CD4-positive, alpha-beta T cell (primary cell): ENCODE measurements around the gene CD8A. TPM values are rescaled to one million over a fixed set of nuclear protein-coding genes. Genes with fewer than 3 reads are reported as not detected.

Experiments
- ATAC-seq: fragments of 200-7000 bp; cut with Tn5 transposase; one replicate; pipeline ENCODE4 v1.10.0; 2022; ENCODE audit warnings: mild to moderate bottlenecking; ENCODE audit not compliant: poor library complexity
- CTCF ChIA-PET: fragments of 350-600 bp; sonication (Branson Sonifier 250); formaldehyde crosslinking; loops from one replicate; lab custom pipeline; 2021; ENCODE audit warnings: antibody characterized with exemption, inconsistent platforms; lab: Charles Lee
- POLR2A ChIA-PET: fragments of 350-600 bp; sonication (Branson Sonifier 250); formaldehyde crosslinking; loops from one replicate; lab custom pipeline; 2021; ENCODE audit warnings: antibody characterized with exemption, inconsistent platforms; lab: Charles Lee
- DNase-seq, 14 experiments: peaks; one replicate each; pipeline ENCODE4 v3.0.0-alpha.2; 2013 to 2020; ENCODE audit warnings: mixed read lengths in 2 of 14
- H3K27ac ChIP-seq, 2 donors: one replicate each; pipeline versions ENCODE4 v1.5.1 to v1.7.0; 2013; ENCODE audit warnings: low read length in 2 of 2, low read depth in 1 of 2, mild to moderate bottlenecking in 1 of 2
- H3K27me3 ChIP-seq, 2 experiments: 1 replicate in 1 of 2; 2 replicates in 1 of 2; pipeline versions ENCODE4 v1.6.1 to v1.7.0; 2013; ENCODE audit warnings: low read length in 2 of 2, control low read depth in 1 of 2, mild to moderate bottlenecking in 1 of 2, moderate library complexity in 1 of 2; ENCODE audit not compliant: insufficient read depth in 2 of 2, control insufficient read depth in 1 of 2
- H3K36me3 ChIP-seq: one replicate; pipeline ENCODE4 v1.6.1; 2013; ENCODE audit warnings: low read length, control low read depth; ENCODE audit not compliant: insufficient read depth
- H3K4me1 ChIP-seq: one replicate; pipeline ENCODE4 v1.6.1; 2013; ENCODE audit warnings: low read length, control low read depth; ENCODE audit not compliant: insufficient read depth
- H3K4me3 ChIP-seq: one replicate; pipeline ENCODE4 v1.5.1; 2013; ENCODE audit warnings: mild to moderate bottlenecking, low read length, moderate library complexity
- H3K9me3 ChIP-seq, 2 experiments: 1 replicate in 1 of 2; 2 replicates in 1 of 2; pipeline versions ENCODE4 v1.6.1 to v1.7.0; 2013; ENCODE audit warnings: low read length in 2 of 2, mild to moderate bottlenecking in 2 of 2, control low read depth in 1 of 2, moderate library complexity in 1 of 2; ENCODE audit not compliant: control insufficient read depth in 1 of 2, insufficient read depth in 1 of 2
- H3K27ac Mint-ChIP-seq: one replicate; pipeline ENCODE4 v1.8.0; 2020; ENCODE audit warnings: mixed read lengths
- H3K27me3 Mint-ChIP-seq: one replicate; pipeline ENCODE4 v1.8.0; 2021; ENCODE audit warnings: mixed read lengths
- H3K36me3 Mint-ChIP-seq: one replicate; pipeline ENCODE4 v1.8.0; 2021; ENCODE audit warnings: low read depth, mixed read lengths
- H3K4me1 Mint-ChIP-seq: one replicate; pipeline ENCODE4 v1.8.0; 2021; ENCODE audit warnings: low read depth, mixed read lengths
- H3K4me3 Mint-ChIP-seq: one replicate; pipeline ENCODE4 v1.8.0; 2020; ENCODE audit warnings: mild to moderate bottlenecking, mixed read lengths
- H3K9me3 Mint-ChIP-seq: one replicate; pipeline ENCODE4 v1.8.0; 2020; ENCODE audit warnings: mixed read lengths
- CTCF ChIP-seq: fragments of 200-600 bp; IDR thresholded peaks from one replicate; pipeline ENCODE4 v1.8.0; 2022; ENCODE audit warnings: antibody characterized with exemption, mild to moderate bottlenecking
- intact Hi-C, 2 experiments: fragments of 100-400 bp; cut with DNase I in 1 of 2; cut with micrococcal nuclease in 1 of 2; formaldehyde crosslinking; loops; one replicate each; pipeline versions ENCODE4 v1.15.1 to v1.9.0; 2023 to 2025; cut with DNase I, micrococcal nuclease
- total RNA-seq, 174 experiments: library from RNA in 2 of 174; stranded (reverse) in 2 of 174; gene quantifications; one replicate each; pipeline ENCODE4 v1.2.3 and lab custom pipeline; 2021 to 2026

CD8A gene
- total RNA-seq, 2 experiments from 2014 or later: 1.3 to 2.1 TPM

DNA sequence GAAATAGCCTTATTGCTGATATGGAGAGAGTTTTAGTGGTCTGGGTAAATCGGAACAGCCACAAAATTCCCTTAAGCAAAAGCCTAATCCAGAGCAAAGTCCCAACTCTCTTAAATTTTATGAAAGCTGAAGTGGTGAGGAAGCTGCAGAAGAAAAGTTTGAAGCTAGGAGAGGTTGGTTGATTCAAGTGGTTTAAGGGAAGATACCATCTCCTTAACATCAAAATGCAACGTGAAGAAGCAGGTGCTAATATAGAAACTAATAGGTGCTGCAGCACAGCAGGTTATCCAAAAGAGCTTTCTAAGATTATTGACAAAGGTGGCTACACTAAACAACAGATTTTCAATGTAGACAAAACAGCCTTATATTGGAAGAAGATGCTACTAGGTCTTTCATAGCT, 28.2 kb upstream of the CD8A start:
- Histone ChIP-seq H3K9me3 (peaks cover 0 to 10% of the 10 kb centered on the region in 2 experiments), H3K4me1 (no peaks in the 10 kb centered on the region), H3K27me3 (peaks cover 2 to 5% of the 10 kb centered on the region in 2 experiments), H3K27ac (no peak overlapping the region), H3K4me3 (no peak overlapping the region), H3K36me3 (no peaks in the 10 kb centered on the region)
- intact Hi-C loops: no loop called here
- DNase-seq (no peak), ATAC-seq (no peak)
- H3K27ac Mint-ChIP-seq: no peak overlapping the region
- CTCF ChIA-PET: no interaction called here
- H3K36me3 Mint-ChIP-seq: no peaks in the 10 kb centered on the region
- H3K4me1 Mint-ChIP-seq: peaks cover 9% of the 10 kb centered on the region
- no peak for TF ChIP-seq CTCF
- H3K4me3 Mint-ChIP-seq: no peak overlapping the region
- peaks cover 7% of the 10 kb centered on the region for H3K27me3 Mint-ChIP-seq
- POLR2A ChIA-PET: no interaction called here
- peaks cover 2% of the 10 kb centered on the region for H3K9me3 Mint-ChIP-seq

- DNase-seq (no peak), ATAC-seq (no peak)
- Histone ChIP-seq H3K36me3 (no peaks in the 10 kb centered on the region), H3K27me3 (peaks cover 2 to 5% of the 10 kb centered on the region in 2 experiments), H3K9me3 (peaks cover 0 to 4% of the 10 kb centered on the region in 2 experiments), H3K4me3 (no peak overlapping the region), H3K27ac (no peak overlapping the region), H3K4me1 (no peaks in the 10 kb centered on the region)
- H3K36me3 Mint-ChIP-seq: no peaks in the 10 kb centered on the region
- H3K9me3 Mint-ChIP-seq: peaks cover 2% of the 10 kb centered on the region
- CTCF ChIA-PET: no interaction called here
- POLR2A ChIA-PET: no interaction called here
- H3K4me3 Mint-ChIP-seq: no peak overlapping the region
- H3K4me1 Mint-ChIP-seq: peaks cover 9% of the 10 kb centered on the region
- TF ChIP-seq CTCF: no peak
- peaks cover 12% of the 10 kb centered on the region for H3K27me3 Mint-ChIP-seq
- H3K27ac Mint-ChIP-seq: no peak overlapping the region
- intact Hi-C loops: no loop called here
These were observed 27.5 kb upstream of the CD8A start for GRCh38 chr2:86818114-86818801.

GRCh38 chr2:86815611-86816010, 24.9 kb upstream of the CD8A start:
- H3K27ac Mint-ChIP-seq: no peak overlapping the region
- DNase-seq: peak in 1 of 14 experiments; percentile 40

More at GRCh38 chr2:86815611-86816010, 24.9 kb upstream of the CD8A start:
- Histone ChIP-seq H3K9me3 (no peaks in the 10 kb centered on the region), H3K4me3 (no peak overlapping the region), H3K27me3 (peaks cover 5 to 6% of the 10 kb centered on the region in 2 experiments), H3K36me3 (no peaks in the 10 kb centered on the region), H3K27ac (no peak overlapping the region), H3K4me1 (no peaks in the 10 kb centered on the region)
- H3K27me3 Mint-ChIP-seq: peaks cover 30% of the 10 kb centered on the region
- H3K4me3 Mint-ChIP-seq: no peak overlapping the region
- intact Hi-C loops: no loop called here
- ATAC-seq: no peak
- POLR2A ChIA-PET: interaction anchor here (1.1 kb wide), 1 partner anchor 10 kb away, joined by 3 read pairs; no protein-coding TSS in a partner anchor
- peaks cover 9% of the 10 kb centered on the region for H3K4me1 Mint-ChIP-seq
- H3K9me3 Mint-ChIP-seq: no peaks in the 10 kb centered on the region
- H3K36me3 Mint-ChIP-seq: no peaks in the 10 kb centered on the region
- CTCF ChIA-PET: no interaction called here
- no peak for TF ChIP-seq CTCF
